CD4-positive, alpha-beta T cell treated with Interferon gamma for 1 hour (primary cell): Measurements from ENCODE around the gene CLK4.

ENCODE experiments used
- DNase-seq: peaks from one replicate; pipeline ENCODE4 v3.0.0-alpha.2; 2020

Gene CLK4

GRCh38 chr5:178632285-178632684 lies 5.4 kb upstream of the CLK4 start:
- no peak for DNase-seq

GRCh38 chr5:178630951-178631350 lies 4.1 kb upstream of the CLK4 start:
- no peak for DNase-seq

- no peak for DNase-seq
Observed at GRCh38 chr5:178630475-178630930, 3.7 kb upstream of the CLK4 start.

GRCh38 chr5:178627259-178627598 lies 379 bp upstream of the CLK4 start:
- no peak for DNase-seq

GRCh38 chr5:178625679-178626483 lies 969 bp downstream of the CLK4 start:
- DNase-seq = no peak

- DNase-seq = no peak
Observed at GRCh38 chr5:178624631-178625546, 2.0 kb downstream of the CLK4 start.

GRCh38 chr5:178622679-178623247 lies 4.1 kb downstream of the CLK4 start:
- DNase-seq = no peak

GRCh38 chr5:178619390-178619789 lies 7.5 kb downstream of the CLK4 start:
- no peak for DNase-seq

GRCh38 chr5:178612299-178612698 lies 14.6 kb downstream of the CLK4 start:
- DNase-seq = no peak

- DNase-seq = no peak
Observed at GRCh38 chr5:178606269-178606668, 20.6 kb downstream of the CLK4 start.

GRCh38 chr5:178605788-178606187 lies 21.1 kb downstream of the CLK4 start:
- DNase-seq = no peak

- no peak for DNase-seq
Observed at GRCh38 chr5:178602752-178603151, 24.1 kb downstream of the CLK4 start.

GRCh38 chr5:178595750-178596149 lies 31.1 kb downstream of the CLK4 start:
- DNase-seq = no peak

GRCh38 chr5:178595150-178595549 lies 31.7 kb downstream of the CLK4 start:
- no peak for DNase-seq

- DNase-seq = no peak
Observed at GRCh38 chr5:178590924-178591423, 35.9 kb downstream of the CLK4 start.

GRCh38 chr5:178590141-178590923 lies 36.5 kb downstream of the CLK4 start, which contains the start of gene COL23A1:
TSS of gene COL23A1 (minus strand) at chr5:178590393.
- DNase-seq = peak; percentile 31

GRCh38 chr5:178589180-178590140 lies 37.4 kb downstream of the CLK4 start:
- DNase-seq = no peak

GRCh38 chr5:178588769-178589168 lies 38.1 kb downstream of the CLK4 start:
- DNase-seq = no peak

GRCh38 chr5:178587763-178588611 lies 38.9 kb downstream of the CLK4 start:
- no peak for DNase-seq

GRCh38 chr5:178586396-178586795 lies 40.5 kb downstream of the CLK4 start:
- DNase-seq = no peak
